HG03558 (cell line): ENCODE data around the gene FRMD4A.
"Not testable (repeated sequence)": the region's sequence is repeated elsewhere in the genome, so short reads cannot be mapped to it uniquely, and the experiment has no call there.

Experiments used
- ATAC-seq: cut with Tn5 transposase; IDR thresholded peaks from one replicate; pipeline ENCODE4 v1.9.1; 2021; ENCODE audit warnings: moderate number of reproducible peaks; ENCODE audit not compliant: unreplicated experiment; ENCODE audit errors: extremely low read depth

Gene FRMD4A

DNA sequence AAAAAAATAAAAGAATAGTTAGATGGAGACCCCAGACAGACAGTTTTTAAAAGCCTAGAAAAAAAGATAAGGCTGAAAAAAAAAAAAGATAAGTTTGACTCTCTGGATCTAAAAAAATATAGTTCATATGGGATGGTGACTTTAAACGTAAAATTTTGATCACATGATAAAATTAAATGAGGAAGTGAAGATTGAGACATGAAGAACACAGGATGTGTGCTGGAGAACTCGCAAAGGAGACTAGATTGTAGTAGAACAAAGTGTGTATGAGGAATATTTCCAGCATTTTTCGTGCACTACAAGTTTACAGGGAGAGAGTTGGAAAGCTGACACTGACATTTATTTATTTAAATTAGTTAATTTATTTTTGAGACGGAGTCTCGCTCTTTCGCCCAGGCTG lies 457.5 kb downstream of the FRMD4A start:
- ATAC-seq: no peak

- ATAC-seq: no peak
These were observed 458.3 kb downstream of the FRMD4A start for GRCh38 chr10:13872411-13872810.

DNA sequence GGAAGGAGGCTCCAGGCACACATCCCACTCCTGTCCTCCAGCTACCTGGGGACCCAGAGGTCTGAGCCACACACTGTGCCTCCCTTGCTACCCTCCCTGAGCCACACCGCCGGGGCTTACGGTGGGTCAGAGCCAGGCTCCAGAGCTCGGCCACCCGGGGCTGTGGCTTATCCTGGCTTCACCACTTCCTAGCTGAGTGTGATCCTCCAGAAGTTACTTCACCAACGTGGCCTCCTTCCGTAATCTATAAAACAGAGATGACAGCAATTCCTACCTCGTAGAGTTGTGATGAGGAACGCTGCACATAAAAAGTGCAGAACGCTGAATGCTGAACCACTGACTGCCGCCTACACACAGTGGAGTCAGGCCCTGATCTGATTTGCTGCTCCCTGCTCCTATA lies 458.9 kb downstream of the FRMD4A start:
- no peak for ATAC-seq

- no peak for ATAC-seq
These were observed 459.7 kb downstream of the FRMD4A start for GRCh38 chr10:13871011-13871410.

DNA sequence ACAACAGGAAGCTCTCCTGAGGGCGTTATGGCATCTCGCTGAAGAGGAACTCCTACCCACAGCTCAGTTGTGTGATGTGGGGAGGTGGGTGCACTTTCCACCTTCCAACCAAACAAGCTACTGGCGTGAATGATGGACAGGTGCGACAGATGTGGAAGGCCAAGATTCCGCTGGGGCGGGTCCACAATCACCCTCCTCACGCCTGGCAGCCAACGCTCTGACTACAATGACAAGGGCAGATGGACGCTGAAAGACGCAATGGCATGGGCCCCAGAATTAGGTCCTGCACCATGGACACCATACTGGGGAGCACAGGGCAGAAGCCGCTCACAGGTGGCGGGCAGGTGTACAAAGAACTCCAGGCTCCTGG lies 461.4 kb downstream of the FRMD4A start:
- ATAC-seq: no peak

- no peak for ATAC-seq
These were observed 462.0 kb downstream of the FRMD4A start for GRCh38 chr10:13868528-13869294.

GRCh38 chr10:13867822-13868221 lies 462.9 kb downstream of the FRMD4A start:
- no peak for ATAC-seq

DNA sequence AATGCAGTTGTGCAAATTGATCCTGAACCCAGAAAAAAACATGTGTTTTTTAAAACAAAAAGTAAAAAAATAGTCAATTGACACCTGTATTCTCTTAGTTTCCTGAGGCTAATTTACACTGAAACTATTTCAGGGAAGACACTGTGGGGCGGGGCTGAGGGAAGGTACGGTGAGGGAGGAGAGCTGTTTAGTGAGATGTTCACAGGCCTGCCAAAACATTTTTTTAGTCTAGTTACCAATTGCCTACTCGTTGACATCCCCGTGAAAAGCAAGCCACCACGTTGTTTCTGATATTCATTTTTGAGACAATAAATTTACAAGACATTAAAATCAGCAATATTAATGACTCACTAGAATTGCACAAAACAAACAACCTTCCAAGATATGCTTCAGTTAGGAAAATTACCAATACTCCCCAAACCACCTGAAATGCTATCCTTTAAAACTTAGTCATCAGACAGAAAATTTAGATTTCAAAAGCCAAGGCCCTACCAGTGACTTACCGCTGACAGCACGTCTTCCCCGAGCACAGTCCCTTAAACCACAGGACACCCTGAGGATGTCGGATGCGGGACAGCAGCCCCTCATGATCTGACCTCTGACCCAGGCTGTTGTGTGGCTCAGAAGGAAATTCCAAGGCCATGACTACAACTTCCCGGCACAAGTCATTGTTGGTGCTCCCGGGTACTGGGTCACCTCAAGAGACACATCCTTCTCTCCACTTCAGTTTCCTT lies 464.8 kb downstream of the FRMD4A start:
- ATAC-seq: no peak

GRCh38 chr10:13865220-13865619 lies 465.5 kb downstream of the FRMD4A start:
- ATAC-seq: not testable (repeated sequence)

GRCh38 chr10:13862546-13863233 lies 468.0 kb downstream of the FRMD4A start:
- no peak for ATAC-seq

DNA sequence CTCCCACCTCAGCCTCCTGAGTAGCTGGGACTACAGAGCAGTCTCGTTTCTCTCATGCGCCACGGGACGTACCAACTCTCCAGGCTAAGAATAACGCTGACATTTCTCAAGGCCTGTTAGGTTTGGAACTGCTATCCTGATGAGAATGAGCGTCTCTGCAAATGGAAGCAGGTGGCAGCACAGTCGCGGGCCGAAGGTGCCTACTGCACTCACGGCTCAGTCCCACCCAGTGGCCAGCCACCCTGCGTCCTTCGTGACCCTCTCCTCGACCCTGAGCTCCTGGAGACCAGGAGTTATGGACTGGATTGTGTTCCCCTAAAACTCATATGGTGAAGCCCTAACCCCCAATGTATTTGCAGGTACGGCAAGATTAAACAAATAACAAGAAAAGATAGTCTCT lies 469.8 kb downstream of the FRMD4A start:
- no peak for ATAC-seq

DNA sequence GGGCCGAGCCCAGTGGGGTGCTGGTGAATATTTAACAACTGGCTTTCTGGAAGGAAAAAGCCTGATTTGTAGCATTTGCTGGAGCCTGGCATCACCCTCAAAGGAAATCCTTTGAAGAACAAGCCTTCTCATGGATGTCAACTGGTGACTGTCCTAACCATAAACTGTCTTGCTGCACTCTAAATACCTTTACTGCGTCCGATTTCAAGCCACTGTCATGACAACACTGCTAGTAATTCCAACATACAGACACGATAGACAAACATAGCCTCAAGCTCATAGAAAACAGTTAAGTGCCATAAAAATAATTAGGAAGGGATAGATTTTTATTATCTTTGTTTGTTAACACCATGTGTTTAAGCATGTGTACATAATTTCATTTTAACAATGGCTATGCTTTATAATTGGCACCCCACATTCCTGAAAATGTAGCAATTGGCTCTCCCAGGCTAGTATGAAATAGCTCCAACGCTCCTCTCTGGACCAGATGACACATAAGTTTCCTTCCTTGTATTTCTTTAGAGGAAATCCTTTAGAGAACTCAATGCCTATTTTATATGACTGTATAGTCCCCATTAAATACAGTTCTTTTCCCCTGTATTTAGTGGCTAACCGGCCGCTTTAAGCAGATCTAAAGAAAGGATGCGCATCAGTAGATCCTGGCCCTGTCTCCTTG lies 470.6 kb downstream of the FRMD4A start:
- no peak for ATAC-seq

GRCh38 chr10:13858709-13859108 lies 472.0 kb downstream of the FRMD4A start:
- no peak for ATAC-seq

GRCh38 chr10:13857451-13857850 lies 473.3 kb downstream of the FRMD4A start:
- ATAC-seq: no peak

DNA sequence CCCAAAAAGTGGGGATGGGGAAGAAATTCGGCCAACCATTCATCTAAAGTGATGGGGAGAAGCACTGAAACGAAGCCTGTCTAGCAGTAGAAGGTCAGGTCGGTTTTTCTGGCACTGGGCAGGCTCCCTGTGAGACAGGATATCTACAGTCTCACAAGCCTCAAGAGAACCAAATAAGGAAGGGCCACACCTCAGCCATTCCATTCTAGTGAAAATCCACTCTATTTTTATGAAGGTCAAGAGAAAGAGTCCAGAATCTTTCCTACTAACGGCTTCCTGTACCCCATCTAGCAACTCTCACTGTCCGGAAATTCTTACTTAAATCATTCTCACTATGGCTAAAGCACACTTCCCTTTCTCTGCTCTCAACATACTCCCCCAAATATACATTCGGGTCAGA lies 476.9 kb downstream of the FRMD4A start:
- no peak for ATAC-seq

DNA sequence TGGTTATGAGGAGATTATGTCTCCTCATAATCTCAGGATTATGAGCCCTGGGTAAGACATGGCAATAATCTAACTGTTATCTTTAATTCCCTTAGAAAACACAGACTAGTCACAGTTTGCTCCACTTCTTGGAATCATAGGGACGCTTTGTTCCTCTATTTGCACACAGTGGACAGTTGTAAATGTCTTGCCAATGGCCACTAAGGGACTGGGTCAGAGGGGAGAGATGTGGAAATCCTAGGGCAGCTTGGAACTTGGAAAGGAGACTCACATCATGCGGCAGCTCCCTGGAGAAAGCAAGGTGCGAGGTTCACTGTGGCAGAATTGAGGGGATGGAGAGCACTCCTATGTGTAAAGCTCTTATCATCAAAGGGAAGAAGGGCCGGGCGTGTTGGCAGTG lies 477.9 kb downstream of the FRMD4A start:
- no peak for ATAC-seq

- ATAC-seq: no peak
These were observed 478.8 kb downstream of the FRMD4A start for GRCh38 chr10:13851906-13852305.

- no peak for ATAC-seq
These were observed 481.9 kb downstream of the FRMD4A start for GRCh38 chr10:13848520-13849445.

GRCh38 chr10:13847201-13847631 lies 483.5 kb downstream of the FRMD4A start:
- ATAC-seq: no peak

GRCh38 chr10:13845897-13846296 lies 484.8 kb downstream of the FRMD4A start:
- no peak for ATAC-seq
